Measurements from ENCODE around the gene PCNT.

The PCNT gene

GRCh38 chr21:46412521-46413364, 88.8 kb downstream of the PCNT start:
- no peak for DNase-seq

GRCh38 chr21:46413365-46413696, 89.4 kb downstream of the PCNT start:
- no peak for DNase-seq

- DNase-seq: no peak
These were observed 91.0 kb downstream of the PCNT start for GRCh38 chr21:46414965-46415275.

- no peak for DNase-seq
These were observed 92.6 kb downstream of the PCNT start for GRCh38 chr21:46416551-46416950.

- no peak for DNase-seq
These were observed 94.5 kb downstream of the PCNT start for GRCh38 chr21:46418265-46418946.

GRCh38 chr21:46420241-46421190, 96.6 kb downstream of the PCNT start:
- DNase-seq: no peak

GRCh38 chr21:46421191-46421750, 97.3 kb downstream of the PCNT start:
- no peak for DNase-seq

GRCh38 chr21:46421756-46422555, 98.0 kb downstream of the PCNT start:
- DNase-seq: no peak

- no peak for DNase-seq
These were observed 98.8 kb downstream of the PCNT start for GRCh38 chr21:46422636-46423241.

GRCh38 chr21:46423546-46424038, 99.6 kb downstream of the PCNT start:
- no peak for DNase-seq

GRCh38 chr21:46424039-46424591, 100.2 kb downstream of the PCNT start:
- DNase-seq: no peak

- DNase-seq: no peak
These were observed 100.7 kb downstream of the PCNT start for GRCh38 chr21:46424621-46425020.

GRCh38 chr21:46425041-46425440, 101.1 kb downstream of the PCNT start:
- DNase-seq: no peak

- DNase-seq: no peak
These were observed 101.6 kb downstream of the PCNT start for GRCh38 chr21:46425571-46425970.

GRCh38 chr21:46426313-46427046, 102.5 kb downstream of the PCNT start:
- no peak for DNase-seq

GRCh38 chr21:46427516-46427915, 103.6 kb downstream of the PCNT start:
- no peak for DNase-seq

GRCh38 chr21:46428286-46428685, 104.3 kb downstream of the PCNT start:
- no peak for DNase-seq

GRCh38 chr21:46428987-46429710, 105.2 kb downstream of the PCNT start:
- no peak for DNase-seq

- no peak for DNase-seq
These were observed 106.1 kb downstream of the PCNT start for GRCh38 chr21:46429754-46430681.
